ENCODE measurements around the gene CHRNA9. TPM values are rescaled to one million over a fixed set of nuclear protein-coding genes. Genes with fewer than 3 reads are reported as not detected.

Gene CHRNA9
- total and polyA plus RNA-seq, 9 donors = 0.13 TPM; not detected in 8

GRCh38 chr4:40306226-40306625 is 28.9 kb upstream of the CHRNA9 start:
- WGBS, 3 donors = 49 to 59% (median 52%) methylated on average over 3 of the region's 3 CpGs
- Histone ChIP-seq H3K27ac (no peak overlapping the region), H3K4me1 (ENCODE audit: insufficient read depth) (no peaks in the 10 kb centered on the region), H3K4me3 (no peak overlapping the region), H3K9me3 (no peaks in the 10 kb centered on the region), H3K36me3 (no peaks in the 10 kb centered on the region), H3K27me3 (no peaks in the 10 kb centered on the region)
- TF ChIP-seq, protein P1, sequence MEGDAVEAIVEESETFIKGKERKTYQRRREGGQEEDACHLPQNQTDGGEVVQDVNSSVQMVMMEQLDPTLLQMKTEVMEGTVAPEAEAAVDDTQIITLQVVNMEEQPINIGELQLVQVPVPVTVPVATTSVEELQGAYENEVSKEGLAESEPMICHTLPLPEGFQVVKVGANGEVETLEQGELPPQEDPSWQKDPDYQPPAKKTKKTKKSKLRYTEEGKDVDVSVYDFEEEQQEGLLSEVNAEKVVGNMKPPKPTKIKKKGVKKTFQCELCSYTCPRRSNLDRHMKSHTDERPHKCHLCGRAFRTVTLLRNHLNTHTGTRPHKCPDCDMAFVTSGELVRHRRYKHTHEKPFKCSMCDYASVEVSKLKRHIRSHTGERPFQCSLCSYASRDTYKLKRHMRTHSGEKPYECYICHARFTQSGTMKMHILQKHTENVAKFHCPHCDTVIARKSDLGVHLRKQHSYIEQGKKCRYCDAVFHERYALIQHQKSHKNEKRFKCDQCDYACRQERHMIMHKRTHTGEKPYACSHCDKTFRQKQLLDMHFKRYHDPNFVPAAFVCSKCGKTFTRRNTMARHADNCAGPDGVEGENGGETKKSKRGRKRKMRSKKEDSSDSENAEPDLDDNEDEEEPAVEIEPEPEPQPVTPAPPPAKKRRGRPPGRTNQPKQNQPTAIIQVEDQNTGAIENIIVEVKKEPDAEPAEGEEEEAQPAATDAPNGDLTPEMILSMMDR (IDR thresholded peaks at IDR 0.05) = no peak
- TF ChIP-seq EP300 (IDR thresholded peaks at IDR 0.05) (no peak), POLR2A (IDR thresholded peaks at IDR 0.05) (no peak)
- no peak for DNase-seq
- intact Hi-C loops (cut with DNase I) = loop anchor here in 2 of 4 donors (5.0 to 10.0 kb wide), 3 partner anchors 149 to 249 kb away; partner anchors contain the start of gene N4BP2 (in 1 of the 2)

DNA sequence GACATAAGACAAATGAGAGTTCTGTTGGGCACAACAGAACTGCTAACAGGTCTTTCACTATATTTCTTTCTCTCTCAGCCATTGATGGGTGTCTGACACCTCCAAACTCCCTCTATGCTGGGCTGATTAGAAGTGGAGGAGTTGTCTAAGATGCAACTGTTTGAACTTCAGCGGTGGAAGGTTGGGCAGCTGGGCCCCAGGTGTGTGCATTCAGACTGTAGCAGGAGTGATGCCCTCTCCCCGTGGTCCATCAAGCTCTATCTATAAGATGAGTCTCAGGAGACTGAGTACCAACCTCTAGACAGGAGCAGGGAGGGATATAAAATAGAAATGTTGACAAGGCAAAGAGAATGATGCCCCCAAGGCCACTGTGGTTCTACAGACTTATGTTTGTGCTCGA is 28.2 kb upstream of the CHRNA9 start:
- no peaks in the 10 kb centered on the region for H3K9me3 ChIP-seq
- intact Hi-C loops (cut with DNase I) = loop anchor here in 2 of 4 donors (5.0 to 10.0 kb wide), 3 partner anchors 150 to 250 kb away; partner anchors contain the start of gene N4BP2 (in 1 of the 2)
- H3K4me3 ChIP-seq = no peak overlapping the region
- no peak for DNase-seq
- H3K36me3 ChIP-seq = no peaks in the 10 kb centered on the region
- H3K4me1 ChIP-seq (ENCODE audit: insufficient read depth) = no peaks in the 10 kb centered on the region
- H3K27ac ChIP-seq = no peak overlapping the region
- WGBS, 3 donors = 48 to 57% (median 49%) methylated on average over 3 of the region's 3 CpGs
- H3K27me3 ChIP-seq = no peaks in the 10 kb centered on the region
- TF ChIP-seq EP300 (IDR thresholded peaks at IDR 0.05) = no peak
- TF ChIP-seq, protein P1 (IDR thresholded peaks at IDR 0.05) = no peak
- TF ChIP-seq POLR2A (IDR thresholded peaks at IDR 0.05) = no peak

- H3K9me3 ChIP-seq = no peaks in the 10 kb centered on the region
- H3K27ac ChIP-seq = no peak overlapping the region
- no peak for DNase-seq
- no peaks in the 10 kb centered on the region for H3K36me3 ChIP-seq
- H3K27me3 ChIP-seq = no peaks in the 10 kb centered on the region
- no peak overlapping the region for H3K4me3 ChIP-seq
- no peaks in the 10 kb centered on the region for H3K4me1 ChIP-seq (ENCODE audit: insufficient read depth)
- TF ChIP-seq POLR2A (IDR thresholded peaks at IDR 0.05) = no peak
- no peak for TF ChIP-seq EP300 (IDR thresholded peaks at IDR 0.05)
- TF ChIP-seq, protein P1 (IDR thresholded peaks at IDR 0.05) = no peak
- 75 to 79% (median 77%) methylated on average over 15 of the region's 15 CpGs for WGBS, 3 donors
- intact Hi-C loops (cut with DNase I) = loop anchor here in 2 of 4 donors (5.0 to 10.0 kb wide), 3 partner anchors 151 to 251 kb away; partner anchors contain the start of gene N4BP2 (in 1 of the 2)
These were observed 27.3 kb upstream of the CHRNA9 start for GRCh38 chr4:40307627-40308497.

- TF ChIP-seq POLR2A (IDR thresholded peaks at IDR 0.05) (no peak), EP300 (IDR thresholded peaks at IDR 0.05) (no peak)
- TF ChIP-seq, protein P1 (IDR thresholded peaks at IDR 0.05) = no peak
- 65 to 72% (median 66%) methylated on average over 4 of the region's 4 CpGs for WGBS, 3 donors
- H3K27me3 ChIP-seq = no peaks in the 10 kb centered on the region
- no peaks in the 10 kb centered on the region for H3K36me3 ChIP-seq
- no peak overlapping the region for H3K4me3 ChIP-seq
- H3K9me3 ChIP-seq = no peaks in the 10 kb centered on the region
- intact Hi-C loops (cut with DNase I) = loop anchor here in 2 of 4 donors (5.0 to 10.0 kb wide), 3 partner anchors 151 to 251 kb away; partner anchors contain the start of gene N4BP2 (in 1 of the 2)
- DNase-seq = no peak
- no peaks in the 10 kb centered on the region for H3K4me1 ChIP-seq (ENCODE audit: insufficient read depth)
- H3K27ac ChIP-seq = no peak overlapping the region
These were observed 26.5 kb upstream of the CHRNA9 start for GRCh38 chr4:40308528-40309122.

Data from ovary (tissue), 9 donors.